Tibial nerve (tissue), 3 donors: ENCODE data around the gene KRT73.

Experiments
- POLR2A ChIP-seq, 2 donors: fragments of 450-650 bp; IDR thresholded peaks; one replicate each; pipeline ENCODE4 v1.6.1; 2017; ENCODE audit warnings: antibody characterized with exemption in 2 of 2, mild to moderate bottlenecking in 2 of 2, moderate library complexity in 2 of 2
- TF ChIP-seq, protein P1 (sequence below), 5 experiments: fragments of 200-600 bp in 3 of 5; fragments of 450-650 bp in 2 of 5; sonication (generic) in 3 of 5; IDR thresholded peaks; one replicate each; pipeline ENCODE4 v1.5.1; 2016 to 2019; ENCODE audit warnings: antibody characterized with exemption in 5 of 5, mild to moderate bottlenecking in 3 of 5, moderate library complexity in 2 of 5

DNA sequence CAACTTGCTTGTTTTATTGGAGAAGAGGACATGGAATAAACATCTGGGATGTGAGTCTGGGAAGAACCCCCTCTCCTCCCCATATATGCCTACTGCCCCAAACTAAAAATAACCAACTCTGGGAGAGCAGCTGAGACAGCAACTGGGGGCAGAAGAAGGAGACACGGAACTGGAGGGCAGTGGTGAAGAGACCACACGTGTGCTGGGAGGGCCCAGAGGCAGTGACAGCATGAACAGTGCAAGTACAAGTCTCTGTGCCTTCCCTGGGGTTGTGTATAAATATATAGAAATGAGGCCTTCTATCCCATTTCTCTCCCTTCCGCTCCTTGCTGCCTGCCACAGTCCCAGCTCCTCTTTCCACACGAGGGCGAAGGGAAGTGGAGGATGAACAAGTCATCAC, 4.0 kb upstream of the KRT73 start:
- TF ChIP-seq POLR2A (IDR thresholded peaks at IDR 0.05) = no peak
- TF ChIP-seq, protein P1, sequence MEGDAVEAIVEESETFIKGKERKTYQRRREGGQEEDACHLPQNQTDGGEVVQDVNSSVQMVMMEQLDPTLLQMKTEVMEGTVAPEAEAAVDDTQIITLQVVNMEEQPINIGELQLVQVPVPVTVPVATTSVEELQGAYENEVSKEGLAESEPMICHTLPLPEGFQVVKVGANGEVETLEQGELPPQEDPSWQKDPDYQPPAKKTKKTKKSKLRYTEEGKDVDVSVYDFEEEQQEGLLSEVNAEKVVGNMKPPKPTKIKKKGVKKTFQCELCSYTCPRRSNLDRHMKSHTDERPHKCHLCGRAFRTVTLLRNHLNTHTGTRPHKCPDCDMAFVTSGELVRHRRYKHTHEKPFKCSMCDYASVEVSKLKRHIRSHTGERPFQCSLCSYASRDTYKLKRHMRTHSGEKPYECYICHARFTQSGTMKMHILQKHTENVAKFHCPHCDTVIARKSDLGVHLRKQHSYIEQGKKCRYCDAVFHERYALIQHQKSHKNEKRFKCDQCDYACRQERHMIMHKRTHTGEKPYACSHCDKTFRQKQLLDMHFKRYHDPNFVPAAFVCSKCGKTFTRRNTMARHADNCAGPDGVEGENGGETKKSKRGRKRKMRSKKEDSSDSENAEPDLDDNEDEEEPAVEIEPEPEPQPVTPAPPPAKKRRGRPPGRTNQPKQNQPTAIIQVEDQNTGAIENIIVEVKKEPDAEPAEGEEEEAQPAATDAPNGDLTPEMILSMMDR (IDR thresholded peaks at IDR 0.05) = no peak
